ENCODE data around the gene PLA1A.

PLA1A gene

DNA sequence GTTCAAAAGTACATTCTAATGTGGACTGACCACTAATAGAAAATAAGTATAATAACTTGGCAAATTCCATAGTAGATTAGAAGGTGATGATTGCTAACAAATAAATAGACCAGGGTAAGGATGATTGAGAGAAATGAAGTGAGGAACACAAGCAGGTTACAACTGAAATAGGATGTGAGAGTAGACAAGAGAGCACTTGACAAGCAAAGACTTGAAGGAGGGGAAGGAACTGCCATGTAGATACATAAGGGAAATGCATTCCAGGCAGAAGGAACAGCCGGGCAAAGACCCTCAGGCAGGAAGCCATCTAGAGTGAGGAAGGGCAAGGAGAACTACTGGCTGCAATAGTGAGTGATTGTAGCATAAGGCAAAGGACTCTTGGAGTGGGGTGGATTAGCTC lies 5.0 kb downstream of the PLA1A start:
- Histone ChIP-seq H3K27ac (ENCODE audit: insufficient read depth, low read depth, low read length, poor library complexity, severe bottlenecking) (no peak overlapping the region), H3K4me3 (ENCODE audit: insufficient read depth, low read depth, low read length) (no peak overlapping the region), H3K4me1 (ENCODE audit: control insufficient read depth, insufficient read depth, low read length) (no peaks in the 10 kb centered on the region), H3K9me3 (ENCODE audit: control insufficient read depth, low read length) (no peaks in the 10 kb centered on the region), H3K27me3 (ENCODE audit: control insufficient read depth, insufficient read depth, low read length, poor library complexity, severe bottlenecking) (no peaks in the 10 kb centered on the region), H3K36me3 (ENCODE audit: control insufficient read depth, insufficient read depth, low read length) (no peaks in the 10 kb centered on the region)
- WGBS, 2 experiments: 86 to 92% methylated on average over 1 of the region's 1 CpG

DNA sequence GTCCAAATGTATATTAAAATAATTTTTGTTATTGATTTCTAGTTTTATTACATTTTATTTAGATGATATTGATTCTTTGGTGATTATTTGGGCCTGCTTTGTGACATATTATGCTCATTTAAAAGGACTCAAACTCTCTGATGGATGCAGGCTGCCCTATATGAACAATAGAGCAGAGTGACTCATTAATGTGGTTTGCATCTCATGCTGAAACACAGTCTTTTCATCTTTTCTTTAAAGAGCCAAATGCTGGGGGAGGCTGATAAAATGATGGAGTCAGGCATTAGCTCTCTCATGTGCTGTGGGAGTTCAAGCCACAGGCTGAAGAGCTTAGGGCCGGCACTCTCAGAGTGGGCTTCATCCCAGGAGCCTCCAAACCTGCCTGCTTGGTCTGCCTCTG lies 7.2 kb downstream of the PLA1A start:
- no peaks in the 10 kb centered on the region for H3K9me3 ChIP-seq (ENCODE audit: control insufficient read depth, low read length)
- H3K27me3 ChIP-seq (ENCODE audit: control insufficient read depth, insufficient read depth, low read length, poor library complexity, severe bottlenecking): no peaks in the 10 kb centered on the region
- no peaks in the 10 kb centered on the region for H3K36me3 ChIP-seq (ENCODE audit: control insufficient read depth, insufficient read depth, low read length)
- no peaks in the 10 kb centered on the region for H3K4me1 ChIP-seq (ENCODE audit: control insufficient read depth, insufficient read depth, low read length)
- H3K27ac ChIP-seq (ENCODE audit: insufficient read depth, low read depth, low read length, poor library complexity, severe bottlenecking): no peak overlapping the region
- H3K4me3 ChIP-seq (ENCODE audit: insufficient read depth, low read depth, low read length): no peak overlapping the region
- 88 to 92% methylated on average over 1 of the region's 1 CpG for WGBS, 2 experiments

GRCh38 chr3:119608405-119609000 lies 10.8 kb downstream of the PLA1A start:
- no peak overlapping the region for H3K27ac ChIP-seq (ENCODE audit: insufficient read depth, low read depth, low read length, poor library complexity, severe bottlenecking)
- WGBS, 2 experiments: 81 to 90% methylated on average over 6 of the region's 6 CpGs
- no peak overlapping the region for H3K4me3 ChIP-seq (ENCODE audit: insufficient read depth, low read depth, low read length)
- H3K27me3 ChIP-seq (ENCODE audit: control insufficient read depth, insufficient read depth, low read length, poor library complexity, severe bottlenecking): no peaks in the 10 kb centered on the region
- H3K36me3 ChIP-seq (ENCODE audit: control insufficient read depth, insufficient read depth, low read length): no peaks in the 10 kb centered on the region
- H3K4me1 ChIP-seq (ENCODE audit: control insufficient read depth, insufficient read depth, low read length): no peaks in the 10 kb centered on the region
- no peaks in the 10 kb centered on the region for H3K9me3 ChIP-seq (ENCODE audit: control insufficient read depth, low read length)

- 72 to 79% methylated on average over 5 of the region's 6 CpGs for WGBS, 2 experiments
- H3K27me3 ChIP-seq (ENCODE audit: control insufficient read depth, insufficient read depth, low read length, poor library complexity, severe bottlenecking): no peaks in the 10 kb centered on the region
These were observed 11.6 kb downstream of the PLA1A start for GRCh38 chr3:119609301-119609700.

DNA sequence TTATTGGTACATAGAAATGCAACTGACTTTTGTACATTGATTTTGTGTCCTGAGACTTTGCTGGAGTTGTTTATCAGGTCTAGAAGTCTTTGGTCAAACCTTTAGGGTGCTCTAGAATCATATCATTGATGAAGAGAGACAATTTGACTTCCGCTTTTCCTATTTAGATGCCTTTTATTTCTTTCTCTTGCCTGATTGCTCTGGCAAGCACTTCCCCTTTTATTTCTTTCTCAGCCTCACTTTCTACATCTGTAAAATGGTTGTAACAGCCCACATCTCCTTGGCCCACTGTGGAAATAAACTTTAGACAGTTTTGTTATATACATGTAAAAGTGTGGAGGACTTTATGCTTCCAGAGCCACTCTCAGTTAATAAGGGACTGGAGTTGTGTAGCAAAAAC lies 14.0 kb downstream of the PLA1A start:
- H3K4me3 ChIP-seq (ENCODE audit: insufficient read depth, low read depth, low read length): no peak overlapping the region
- no peaks in the 10 kb centered on the region for H3K9me3 ChIP-seq (ENCODE audit: control insufficient read depth, low read length)
- no peaks in the 10 kb centered on the region for H3K4me1 ChIP-seq (ENCODE audit: control insufficient read depth, insufficient read depth, low read length)
- H3K27ac ChIP-seq (ENCODE audit: insufficient read depth, low read depth, low read length, poor library complexity, severe bottlenecking): no peak overlapping the region
- no peaks in the 10 kb centered on the region for H3K36me3 ChIP-seq (ENCODE audit: control insufficient read depth, insufficient read depth, low read length)
- 95 to 100% methylated on average over 1 of the region's 1 CpG for WGBS, 2 experiments
- H3K27me3 ChIP-seq (ENCODE audit: control insufficient read depth, insufficient read depth, low read length, poor library complexity, severe bottlenecking): no peaks in the 10 kb centered on the region

More at GRCh38 chr3:119609301-119609700, 11.6 kb downstream of the PLA1A start:
- Histone ChIP-seq H3K9me3 (ENCODE audit: control insufficient read depth, low read length) (no peaks in the 10 kb centered on the region), H3K36me3 (ENCODE audit: control insufficient read depth, insufficient read depth, low read length) (no peaks in the 10 kb centered on the region), H3K4me1 (ENCODE audit: control insufficient read depth, insufficient read depth, low read length) (no peaks in the 10 kb centered on the region), H3K4me3 (ENCODE audit: insufficient read depth, low read depth, low read length) (no peak overlapping the region), H3K27ac (ENCODE audit: insufficient read depth, low read depth, low read length, poor library complexity, severe bottlenecking) (no peak overlapping the region)

DNA sequence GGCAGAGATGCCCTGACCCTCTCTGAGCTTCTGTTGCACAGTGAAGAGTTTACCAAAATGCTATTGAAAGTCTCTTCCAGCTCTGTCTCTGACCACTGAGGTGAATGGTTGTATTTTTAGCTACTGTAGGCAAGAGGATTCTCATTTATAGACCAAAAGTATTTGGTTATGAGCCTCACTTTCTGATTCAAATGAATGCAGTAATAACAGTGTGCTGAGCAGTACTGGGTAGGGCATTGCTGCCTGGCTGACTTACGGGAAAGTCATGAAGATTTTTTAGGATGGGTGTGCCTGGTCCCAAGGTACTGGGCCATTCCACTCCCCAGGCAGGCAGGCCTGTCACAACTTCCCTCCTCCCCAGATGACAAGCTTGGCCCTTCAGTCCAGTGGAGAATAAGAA lies 15.5 kb downstream of the PLA1A start:
- no peaks in the 10 kb centered on the region for H3K4me1 ChIP-seq (ENCODE audit: control insufficient read depth, insufficient read depth, low read length)
- WGBS, 2 experiments: 95 to 97% methylated on average over 1 of the region's 1 CpG
- no peak overlapping the region for H3K4me3 ChIP-seq (ENCODE audit: insufficient read depth, low read depth, low read length)
- no peaks in the 10 kb centered on the region for H3K27me3 ChIP-seq (ENCODE audit: control insufficient read depth, insufficient read depth, low read length, poor library complexity, severe bottlenecking)
- no peaks in the 10 kb centered on the region for H3K36me3 ChIP-seq (ENCODE audit: control insufficient read depth, insufficient read depth, low read length)
- H3K27ac ChIP-seq (ENCODE audit: insufficient read depth, low read depth, low read length, poor library complexity, severe bottlenecking): no peak overlapping the region
- no peaks in the 10 kb centered on the region for H3K9me3 ChIP-seq (ENCODE audit: control insufficient read depth, low read length)

DNA sequence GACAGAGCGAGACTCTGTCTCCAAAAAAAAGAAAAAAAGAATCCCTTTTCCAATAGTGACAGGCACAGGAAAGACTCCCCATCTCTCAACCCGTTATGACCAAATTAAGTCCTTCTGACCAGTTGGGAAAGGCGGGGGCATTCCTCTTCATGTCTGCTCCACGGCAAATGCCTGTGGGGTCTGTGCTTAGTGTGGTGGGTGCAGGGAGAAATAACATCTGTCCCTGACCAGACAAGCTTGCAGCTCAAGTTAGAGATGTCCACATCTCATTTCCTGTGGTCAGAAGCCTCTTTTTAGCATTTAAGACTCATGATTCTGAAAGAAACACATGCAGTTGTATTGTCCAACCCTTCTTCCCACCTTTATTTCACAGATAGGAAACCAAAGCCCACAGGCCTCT lies 16.2 kb downstream of the PLA1A start:
- Histone ChIP-seq H3K27me3 (ENCODE audit: control insufficient read depth, insufficient read depth, low read length, poor library complexity, severe bottlenecking) (no peaks in the 10 kb centered on the region), H3K27ac (ENCODE audit: insufficient read depth, low read depth, low read length, poor library complexity, severe bottlenecking) (no peak overlapping the region), H3K4me3 (ENCODE audit: insufficient read depth, low read depth, low read length) (no peak overlapping the region), H3K9me3 (ENCODE audit: control insufficient read depth, low read length) (no peaks in the 10 kb centered on the region), H3K4me1 (ENCODE audit: control insufficient read depth, insufficient read depth, low read length) (no peaks in the 10 kb centered on the region), H3K36me3 (ENCODE audit: control insufficient read depth, insufficient read depth, low read length) (no peaks in the 10 kb centered on the region)
- WGBS, 2 experiments: 91 to 94% methylated on average over 4 of the region's 4 CpGs

DNA sequence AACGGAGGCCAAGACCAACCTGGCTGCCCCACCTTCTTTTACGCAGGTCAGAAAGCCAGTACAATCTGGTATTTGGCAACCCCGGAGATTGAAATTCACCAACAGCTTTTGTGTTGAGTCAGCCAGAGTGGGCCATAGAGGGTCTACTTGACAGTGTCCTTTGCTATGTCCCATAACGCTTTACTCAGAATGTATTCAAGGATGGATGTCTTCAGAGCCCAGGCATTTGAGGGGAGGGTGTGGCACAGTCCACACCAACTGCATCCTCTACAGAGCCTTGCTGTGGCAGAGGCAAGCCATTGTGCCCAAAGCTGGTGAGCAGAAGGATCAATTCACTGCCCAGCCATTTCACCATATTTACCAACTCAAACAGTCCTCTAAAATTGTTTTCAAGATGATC lies 18.4 kb downstream of the PLA1A start:
- no peak overlapping the region for H3K4me3 ChIP-seq (ENCODE audit: insufficient read depth, low read depth, low read length)
- H3K36me3 ChIP-seq (ENCODE audit: control insufficient read depth, insufficient read depth, low read length): no peaks in the 10 kb centered on the region
- no peaks in the 10 kb centered on the region for H3K9me3 ChIP-seq (ENCODE audit: control insufficient read depth, low read length)
- no peak overlapping the region for H3K27ac ChIP-seq (ENCODE audit: insufficient read depth, low read depth, low read length, poor library complexity, severe bottlenecking)
- WGBS, 2 experiments: 69 to 73% methylated on average over 4 of the region's 4 CpGs
- H3K4me1 ChIP-seq (ENCODE audit: control insufficient read depth, insufficient read depth, low read length): no peaks in the 10 kb centered on the region
- no peaks in the 10 kb centered on the region for H3K27me3 ChIP-seq (ENCODE audit: control insufficient read depth, insufficient read depth, low read length, poor library complexity, severe bottlenecking)

DNA sequence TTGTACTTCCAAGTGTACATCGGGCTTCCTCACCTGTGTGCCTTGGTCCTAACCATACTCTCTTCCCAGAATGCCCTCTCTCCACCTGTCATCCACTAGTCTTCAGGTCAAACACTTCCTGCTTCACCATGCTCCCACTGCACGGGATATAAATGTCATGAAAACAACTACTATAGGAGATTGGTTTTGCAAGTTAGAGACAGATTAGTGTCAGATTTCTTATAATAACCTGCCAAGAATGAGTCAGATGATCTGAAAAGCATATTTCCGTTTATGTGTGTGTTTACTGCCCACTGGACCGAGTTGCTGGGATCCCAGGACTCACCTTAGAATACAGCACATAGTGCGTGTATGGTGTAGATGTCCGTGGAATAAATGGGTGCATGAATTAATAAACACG lies 21.4 kb downstream of the PLA1A start:
- Histone ChIP-seq H3K27me3 (ENCODE audit: control insufficient read depth, insufficient read depth, low read length, poor library complexity, severe bottlenecking) (no peaks in the 10 kb centered on the region), H3K27ac (ENCODE audit: insufficient read depth, low read depth, low read length, poor library complexity, severe bottlenecking) (no peak overlapping the region), H3K36me3 (ENCODE audit: control insufficient read depth, insufficient read depth, low read length) (no peaks in the 10 kb centered on the region), H3K4me3 (ENCODE audit: insufficient read depth, low read depth, low read length) (no peak overlapping the region), H3K9me3 (ENCODE audit: control insufficient read depth, low read length) (no peaks in the 10 kb centered on the region), H3K4me1 (ENCODE audit: control insufficient read depth, insufficient read depth, low read length) (no peaks in the 10 kb centered on the region)
- WGBS, 2 experiments: 87 to 93% methylated on average over 6 to 7 of the region's 7 CpGs

GRCh38 chr3:119620899-119621298 lies 23.2 kb downstream of the PLA1A start:
- Histone ChIP-seq H3K4me3 (ENCODE audit: insufficient read depth, low read depth, low read length) (no peak overlapping the region), H3K9me3 (ENCODE audit: control insufficient read depth, low read length) (no peaks in the 10 kb centered on the region), H3K4me1 (ENCODE audit: control insufficient read depth, insufficient read depth, low read length) (peaks cover 2% of the 10 kb centered on the region), H3K27ac (ENCODE audit: insufficient read depth, low read depth, low read length, poor library complexity, severe bottlenecking) (no peak overlapping the region), H3K36me3 (ENCODE audit: control insufficient read depth, insufficient read depth, low read length) (no peaks in the 10 kb centered on the region), H3K27me3 (ENCODE audit: control insufficient read depth, insufficient read depth, low read length, poor library complexity, severe bottlenecking) (no peaks in the 10 kb centered on the region)
- WGBS, 2 experiments: 95 to 96% methylated on average over 5 of the region's 5 CpGs
